NCI-H510A treated with DMSO at 0.1 percent for 48 hours (cell line): ENCODE results near the gene HEATR5A.
A peak's percentile ranks its signal among the peaks of the same experiment; 100 is the strongest.

Experiments used
- DNase-seq: peaks from one replicate; lab custom pipeline; 2025; lab: John Stamatoyannopoulos, UW

The HEATR5A gene

GRCh38 chr14:31426663-31427062, 6.3 kb upstream of the HEATR5A start:
- no peak for DNase-seq

- no peak for DNase-seq
Measured at GRCh38 chr14:31425905-31426304, 5.6 kb upstream of the HEATR5A start.

GRCh38 chr14:31421200-31421599, 850 bp upstream of the HEATR5A start:
- DNase-seq = no peak

GRCh38 chr14:31419967-31420318, 407 bp downstream of the HEATR5A start:
- DNase-seq = peak; percentile 50

- DNase-seq = peak; percentile 50
Measured at GRCh38 chr14:31419179-31419966, 977 bp downstream of the HEATR5A start.

- no peak for DNase-seq
Measured at GRCh38 chr14:31418440-31418839, 1.9 kb downstream of the HEATR5A start.

GRCh38 chr14:31414190-31414833, 6.0 kb downstream of the HEATR5A start:
- no peak for DNase-seq

- no peak for DNase-seq
Measured at GRCh38 chr14:31411218-31411727, 9.1 kb downstream of the HEATR5A start.

- no peak for DNase-seq
Measured at GRCh38 chr14:31410048-31410650, 10.2 kb downstream of the HEATR5A start.

- DNase-seq = no peak
Measured at GRCh38 chr14:31408421-31408820, 11.9 kb downstream of the HEATR5A start.

GRCh38 chr14:31405599-31406232, 14.6 kb downstream of the HEATR5A start:
- no peak for DNase-seq

- DNase-seq = no peak
Measured at GRCh38 chr14:31405106-31405505, 15.2 kb downstream of the HEATR5A start.

GRCh38 chr14:31403707-31404106, 16.6 kb downstream of the HEATR5A start:
- no peak for DNase-seq

- DNase-seq = no peak
Measured at GRCh38 chr14:31402764-31403439, 17.4 kb downstream of the HEATR5A start.

- no peak for DNase-seq
Measured at GRCh38 chr14:31401369-31401932, 18.9 kb downstream of the HEATR5A start.

GRCh38 chr14:31400031-31400638, 20.2 kb downstream of the HEATR5A start:
- DNase-seq = no peak

- DNase-seq = no peak
Measured at GRCh38 chr14:31395572-31396205, 24.7 kb downstream of the HEATR5A start.

- no peak for DNase-seq
Measured at GRCh38 chr14:31395119-31395518, 25.2 kb downstream of the HEATR5A start.

GRCh38 chr14:31391977-31392503, 28.3 kb downstream of the HEATR5A start:
- DNase-seq = no peak

- no peak for DNase-seq
Measured at GRCh38 chr14:31391473-31391872, 28.9 kb downstream of the HEATR5A start.
